ENCODE measurements around the gene CFAP221.

CFAP221 gene

GRCh38 chr2:119522671-119523070, 21.6 kb upstream of the CFAP221 start:
- H2AFZ ChIP-seq (ENCODE audit: low read depth, low read length): no peak overlapping the region
- no peaks in the 10 kb centered on the region for H3K36me3 ChIP-seq (ENCODE audit: insufficient read depth, low read length)
- no peak overlapping the region for H3K4me3 ChIP-seq (ENCODE audit: low read length)
- H3K27me3 ChIP-seq (ENCODE audit: insufficient read depth, low read length): peaks cover 57% of the 10 kb centered on the region
- H3K9me3 ChIP-seq (ENCODE audit: low read length): peaks cover 3% of the 10 kb centered on the region
- H3K4me1 ChIP-seq (ENCODE audit: insufficient read depth, low read length): no peaks in the 10 kb centered on the region

GRCh38 chr2:119523383-119523951, 20.8 kb upstream of the CFAP221 start:
- H3K4me3 ChIP-seq (ENCODE audit: low read length): peak overlapping the region; percentile 10
- H3K36me3 ChIP-seq (ENCODE audit: insufficient read depth, low read length): no peaks in the 10 kb centered on the region
- peaks cover 63% of the 10 kb centered on the region for H3K27me3 ChIP-seq (ENCODE audit: insufficient read depth, low read length)
- H3K4me1 ChIP-seq (ENCODE audit: insufficient read depth, low read length): no peaks in the 10 kb centered on the region
- peak overlapping the region; percentile 67 for H2AFZ ChIP-seq (ENCODE audit: low read depth, low read length)
- peaks cover 3% of the 10 kb centered on the region for H3K9me3 ChIP-seq (ENCODE audit: low read length)

- H3K27me3 ChIP-seq (ENCODE audit: insufficient read depth, low read length): peaks cover 63% of the 10 kb centered on the region
- H3K4me3 ChIP-seq (ENCODE audit: low read length): peak within 1 kb of the TSS; percentile 10
Observed at GRCh38 chr2:119523952-119524694, 20.1 kb upstream of the CFAP221 start, which contains the start of gene SCTR. SCTR (minus strand) TSS chr2:119524483; CDS start chr2:119524226, 257 bp downstream.

GRCh38 chr2:119525614-119526013, 18.6 kb upstream of the CFAP221 start:
- Histone ChIP-seq H3K36me3 (ENCODE audit: insufficient read depth, low read length) (no peaks in the 10 kb centered on the region), H3K4me1 (ENCODE audit: insufficient read depth, low read length) (no peaks in the 10 kb centered on the region), H3K27me3 (ENCODE audit: insufficient read depth, low read length) (peaks cover 60% of the 10 kb centered on the region), H3K4me3 (ENCODE audit: low read length) (no peak overlapping the region), H2AFZ (ENCODE audit: low read depth, low read length) (no peak overlapping the region), H3K9me3 (ENCODE audit: low read length) (peaks cover 3% of the 10 kb centered on the region)

More at GRCh38 chr2:119523952-119524694, 20.1 kb upstream of the CFAP221 start, which contains the start of gene SCTR:
- H3K4me1 ChIP-seq (ENCODE audit: insufficient read depth, low read length): no peaks in the 10 kb centered on the region
- H2AFZ ChIP-seq (ENCODE audit: low read depth, low read length): peak within 1 kb of the TSS; percentile 67
- no peaks in the 10 kb centered on the region for H3K36me3 ChIP-seq (ENCODE audit: insufficient read depth, low read length)
- H3K9me3 ChIP-seq (ENCODE audit: low read length): peaks cover 3% of the 10 kb centered on the region

- H3K27me3 ChIP-seq (ENCODE audit: insufficient read depth, low read length): peaks cover 45% of the 10 kb centered on the region
- H3K4me3 ChIP-seq (ENCODE audit: low read length): no peak overlapping the region
- no peaks in the 10 kb centered on the region for H3K36me3 ChIP-seq (ENCODE audit: insufficient read depth, low read length)
- H2AFZ ChIP-seq (ENCODE audit: low read depth, low read length): no peak overlapping the region
- peaks cover under 1% of the 10 kb centered on the region for H3K9me3 ChIP-seq (ENCODE audit: low read length)
- no peaks in the 10 kb centered on the region for H3K4me1 ChIP-seq (ENCODE audit: insufficient read depth, low read length)
Observed at GRCh38 chr2:119527999-119528398, 16.2 kb upstream of the CFAP221 start.

GRCh38 chr2:119531292-119531691, 13.0 kb upstream of the CFAP221 start:
- H3K4me1 ChIP-seq (ENCODE audit: insufficient read depth, low read length): peaks cover 14% of the 10 kb centered on the region
- peaks cover 4% of the 10 kb centered on the region for H3K9me3 ChIP-seq (ENCODE audit: low read length)
- H3K4me3 ChIP-seq (ENCODE audit: low read length): no peak overlapping the region
- H3K36me3 ChIP-seq (ENCODE audit: insufficient read depth, low read length): no peaks in the 10 kb centered on the region
- no peak overlapping the region for H2AFZ ChIP-seq (ENCODE audit: low read depth, low read length)
- H3K27me3 ChIP-seq (ENCODE audit: insufficient read depth, low read length): peaks cover 14% of the 10 kb centered on the region

GRCh38 chr2:119533560-119533959, 10.7 kb upstream of the CFAP221 start:
- H3K9me3 ChIP-seq (ENCODE audit: low read length): peaks cover 4% of the 10 kb centered on the region
- H3K4me1 ChIP-seq (ENCODE audit: insufficient read depth, low read length): peaks cover 27% of the 10 kb centered on the region
- no peak overlapping the region for H2AFZ ChIP-seq (ENCODE audit: low read depth, low read length)
- no peaks in the 10 kb centered on the region for H3K36me3 ChIP-seq (ENCODE audit: insufficient read depth, low read length)
- H3K27me3 ChIP-seq (ENCODE audit: insufficient read depth, low read length): no peaks in the 10 kb centered on the region
- no peak overlapping the region for H3K4me3 ChIP-seq (ENCODE audit: low read length)

GRCh38 chr2:119536211-119536610, 8.0 kb upstream of the CFAP221 start:
- H3K9me3 ChIP-seq (ENCODE audit: low read length): peaks cover 5% of the 10 kb centered on the region
- no peaks in the 10 kb centered on the region for H3K27me3 ChIP-seq (ENCODE audit: insufficient read depth, low read length)

GRCh38 chr2:119536707-119537106, 7.5 kb upstream of the CFAP221 start:
- Histone ChIP-seq H3K4me3 (ENCODE audit: low read length) (no peak overlapping the region), H3K9me3 (ENCODE audit: low read length) (peaks cover 5% of the 10 kb centered on the region), H3K4me1 (ENCODE audit: insufficient read depth, low read length) (peaks cover 29% of the 10 kb centered on the region), H3K36me3 (ENCODE audit: insufficient read depth, low read length) (no peaks in the 10 kb centered on the region), H3K27me3 (ENCODE audit: insufficient read depth, low read length) (no peaks in the 10 kb centered on the region), H2AFZ (ENCODE audit: low read depth, low read length) (no peak overlapping the region)

More at GRCh38 chr2:119536211-119536610, 8.0 kb upstream of the CFAP221 start:
- Histone ChIP-seq H3K4me3 (ENCODE audit: low read length) (no peak overlapping the region), H2AFZ (ENCODE audit: low read depth, low read length) (no peak overlapping the region), H3K36me3 (ENCODE audit: insufficient read depth, low read length) (no peaks in the 10 kb centered on the region), H3K4me1 (ENCODE audit: insufficient read depth, low read length) (peaks cover 27% of the 10 kb centered on the region)

GRCh38 chr2:119537792-119538191, 6.5 kb upstream of the CFAP221 start:
- no peak overlapping the region for H3K4me3 ChIP-seq (ENCODE audit: low read length)

GRCh38 chr2:119541476-119541875, 2.8 kb upstream of the CFAP221 start:
- Histone ChIP-seq H3K27me3 (ENCODE audit: insufficient read depth, low read length) (no peaks in the 10 kb centered on the region), H3K4me1 (ENCODE audit: insufficient read depth, low read length) (peaks cover 35% of the 10 kb centered on the region), H3K36me3 (ENCODE audit: insufficient read depth, low read length) (peaks cover under 1% of the 10 kb centered on the region), H3K4me3 (ENCODE audit: low read length) (no peak overlapping the region), H2AFZ (ENCODE audit: low read depth, low read length) (no peak overlapping the region), H3K9me3 (ENCODE audit: low read length) (peaks cover 2% of the 10 kb centered on the region)

More at GRCh38 chr2:119537792-119538191, 6.5 kb upstream of the CFAP221 start:
- Histone ChIP-seq H3K9me3 (ENCODE audit: low read length) (peaks cover 5% of the 10 kb centered on the region), H3K36me3 (ENCODE audit: insufficient read depth, low read length) (no peaks in the 10 kb centered on the region), H2AFZ (ENCODE audit: low read depth, low read length) (no peak overlapping the region), H3K27me3 (ENCODE audit: insufficient read depth, low read length) (no peaks in the 10 kb centered on the region), H3K4me1 (ENCODE audit: insufficient read depth, low read length) (peaks cover 29% of the 10 kb centered on the region)

GRCh38 chr2:119544939-119545475, 758 bp downstream of the CFAP221 start:
- peaks cover 25% of the 10 kb centered on the region for H3K4me1 ChIP-seq (ENCODE audit: insufficient read depth, low read length)
- peak overlapping the region; percentile 86 for H2AFZ ChIP-seq (ENCODE audit: low read depth, low read length)
- H3K4me3 ChIP-seq (ENCODE audit: low read length): peak overlapping the region; percentile 79
- peaks cover 20% of the 10 kb centered on the region for H3K36me3 ChIP-seq (ENCODE audit: insufficient read depth, low read length)
- H3K9me3 ChIP-seq (ENCODE audit: low read length): no peaks in the 10 kb centered on the region
- no peaks in the 10 kb centered on the region for H3K27me3 ChIP-seq (ENCODE audit: insufficient read depth, low read length)

GRCh38 chr2:119545754-119546446, 1.7 kb downstream of the CFAP221 start:
- H3K36me3 ChIP-seq (ENCODE audit: insufficient read depth, low read length): peaks cover 24% of the 10 kb centered on the region
- no peaks in the 10 kb centered on the region for H3K9me3 ChIP-seq (ENCODE audit: low read length)
- no peak overlapping the region for H3K4me3 ChIP-seq (ENCODE audit: low read length)
- H3K27me3 ChIP-seq (ENCODE audit: insufficient read depth, low read length): no peaks in the 10 kb centered on the region
- peaks cover 25% of the 10 kb centered on the region for H3K4me1 ChIP-seq (ENCODE audit: insufficient read depth, low read length)
- H2AFZ ChIP-seq (ENCODE audit: low read depth, low read length): no peak overlapping the region

All from neuron (in vitro differentiated cells).